Chondrocyte (in vitro differentiated cells): ENCODE measurements around the gene TCFL5. TPM values are rescaled to one million over a fixed set of nuclear protein-coding genes. Genes with fewer than 3 reads are reported as not detected.

Source experiments
- DNase-seq: peaks from one replicate; pipeline ENCODE4 v3.0.0; 2021; ENCODE audit warnings: mixed read lengths, low spot score
- H3K27ac Mint-ChIP-seq: one replicate; pipeline ENCODE4 v1.8.0; 2021; ENCODE audit warnings: mild to moderate bottlenecking, moderate library complexity, mixed read lengths; ENCODE audit not compliant: unreplicated experiment
- H3K27me3 Mint-ChIP-seq: 2 replicates; pipeline ENCODE4 v1.8.0; 2021; ENCODE audit warnings: low read depth, mixed read lengths
- H3K36me3 Mint-ChIP-seq: 2 replicates; pipeline ENCODE4 v1.8.0; 2021; ENCODE audit warnings: low read depth, mixed read lengths
- H3K4me1 Mint-ChIP-seq: 2 replicates; pipeline ENCODE4 v1.8.0; 2021; ENCODE audit warnings: low read depth, mild to moderate bottlenecking, mixed read lengths
- H3K4me3 Mint-ChIP-seq: one replicate; pipeline ENCODE4 v1.8.0; 2021; ENCODE audit warnings: mild to moderate bottlenecking, moderate library complexity, mixed read lengths; ENCODE audit not compliant: unreplicated experiment
- H3K9me3 Mint-ChIP-seq: 2 replicates; pipeline ENCODE4 v1.8.0; 2021; ENCODE audit warnings: low read depth, mixed read lengths
- CTCF ChIP-seq: fragments of 200-600 bp; sonication (generic); IDR thresholded peaks from 2 replicates; pipeline ENCODE4 v1.5.0; 2021; ENCODE audit warnings: antibody characterized with exemption, mild to moderate bottlenecking, moderate library complexity
- total RNA-seq: library from RNA; stranded (reverse); gene quantifications from 3 replicates; pipeline ENCODE4 v1.2.1, GENCODE V29; 2021

TCFL5 gene
- total RNA-seq, 1 donor from 2014 or later, result 12.7 TPM

DNA sequence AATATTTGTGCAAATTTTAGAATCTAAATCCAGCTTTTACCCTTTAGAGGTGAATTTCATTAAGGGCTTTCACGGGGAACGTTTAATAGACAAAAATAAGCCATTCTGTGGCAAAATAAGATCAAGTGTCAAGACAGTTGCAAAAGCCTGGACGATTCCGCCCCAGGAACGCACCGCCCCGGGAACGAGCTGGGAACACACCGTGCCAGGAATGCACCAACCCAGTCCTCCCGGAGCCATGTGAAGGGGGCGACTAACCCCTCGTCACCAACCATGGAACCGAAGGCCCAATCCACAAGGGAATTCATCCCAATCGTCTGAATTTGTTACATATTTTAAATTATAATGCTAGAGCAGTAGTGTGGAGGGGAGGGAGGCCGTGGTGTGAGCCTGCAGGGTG is 20.8 kb upstream of the TCFL5 start:
- peaks cover 17% of the 10 kb centered on the region for H3K36me3 Mint-ChIP-seq
- no peak overlapping the region for H3K4me3 Mint-ChIP-seq
- H3K27ac Mint-ChIP-seq, result no peak overlapping the region
- H3K4me1 Mint-ChIP-seq, result peaks cover 11% of the 10 kb centered on the region
- no peaks in the 10 kb centered on the region for H3K9me3 Mint-ChIP-seq
- H3K27me3 Mint-ChIP-seq, result no peaks in the 10 kb centered on the region
- TF ChIP-seq CTCF, result no peak
- peak; percentile 32 for DNase-seq

GRCh38 chr20:62881662-62882395 is 20.2 kb upstream of the TCFL5 start:
- peaks cover 5% of the 10 kb centered on the region for H3K4me1 Mint-ChIP-seq
- no peak for TF ChIP-seq CTCF
- no peak overlapping the region for H3K4me3 Mint-ChIP-seq
- H3K27ac Mint-ChIP-seq, result no peak overlapping the region
- peak; percentile 78 for DNase-seq
- H3K9me3 Mint-ChIP-seq, result no peaks in the 10 kb centered on the region
- H3K27me3 Mint-ChIP-seq, result no peaks in the 10 kb centered on the region
- H3K36me3 Mint-ChIP-seq, result peaks cover 14% of the 10 kb centered on the region

DNA sequence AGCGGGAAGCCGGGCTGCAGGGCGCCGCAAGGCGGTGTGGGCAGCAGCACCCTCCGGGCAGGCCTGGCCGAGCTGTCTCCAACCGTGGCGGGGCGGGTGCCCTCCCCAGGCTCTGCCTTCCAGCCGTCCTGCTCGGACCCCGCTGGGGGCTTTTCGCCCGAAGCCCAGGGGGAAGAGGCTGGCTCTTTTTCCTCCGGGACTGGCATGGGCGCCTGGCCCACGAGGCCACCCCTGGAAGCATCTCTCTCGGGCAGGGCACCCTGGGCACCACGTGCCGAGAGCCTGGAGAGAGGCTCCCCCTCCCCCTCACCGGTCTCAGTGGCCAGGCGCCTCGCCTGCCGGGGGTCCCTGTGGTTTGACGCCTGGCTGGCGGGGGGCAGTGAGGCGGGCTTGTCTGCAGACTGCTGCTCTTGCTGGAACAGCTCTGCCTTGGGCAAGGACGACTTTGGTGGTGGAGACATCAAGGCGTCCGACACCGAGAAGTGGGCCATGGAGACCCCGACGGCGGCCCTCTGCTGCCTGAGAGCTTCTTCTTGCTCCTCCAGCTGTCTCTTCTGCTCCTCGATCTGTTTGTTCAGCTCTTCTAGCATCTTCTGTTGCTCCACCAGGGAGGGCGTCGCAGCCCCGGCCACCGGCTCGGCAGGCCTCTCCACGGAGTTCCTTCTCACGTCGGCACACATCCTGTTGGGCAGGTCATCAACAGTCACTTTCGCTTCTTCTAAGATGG is 19.5 kb upstream of the TCFL5 start:
- no peak overlapping the region for H3K27ac Mint-ChIP-seq
- H3K27me3 Mint-ChIP-seq, result no peaks in the 10 kb centered on the region
- H3K9me3 Mint-ChIP-seq, result no peaks in the 10 kb centered on the region
- peaks cover 9% of the 10 kb centered on the region for H3K36me3 Mint-ChIP-seq
- peaks cover 3% of the 10 kb centered on the region for H3K4me1 Mint-ChIP-seq
- no peak for TF ChIP-seq CTCF
- H3K4me3 Mint-ChIP-seq, result no peak overlapping the region
- DNase-seq, result peak; percentile 90

GRCh38 chr20:62880147-62880934 is 18.7 kb upstream of the TCFL5 start:
- H3K27ac Mint-ChIP-seq, result no peak overlapping the region
- no peak for TF ChIP-seq CTCF
- H3K4me1 Mint-ChIP-seq, result peaks cover 11% of the 10 kb centered on the region
- H3K36me3 Mint-ChIP-seq, result peaks cover 9% of the 10 kb centered on the region
- no peaks in the 10 kb centered on the region for H3K27me3 Mint-ChIP-seq
- no peak overlapping the region for H3K4me3 Mint-ChIP-seq
- no peaks in the 10 kb centered on the region for H3K9me3 Mint-ChIP-seq
- DNase-seq, result peak; percentile 90
